Spinal cord (tissue), 10 donors: ENCODE data around the gene CPLX3. TPM values are rescaled to one million over a fixed set of nuclear protein-coding genes. Genes with fewer than 3 reads are reported as not detected.

Source experiments
- DNase-seq, 6 donors: peaks; one replicate each; pipeline versions ENCODE4 v3.0.0 to v3.0.0-alpha.2; 2013 to 2015; ENCODE audit warnings: low spot score in 6 of 6, low read depth in 4 of 6
- H3K27ac ChIP-seq: one replicate; pipeline ENCODE4 v1.5.1; 2013; ENCODE audit warnings: low read depth, low read length, control low read depth
- H3K27me3 ChIP-seq: one replicate; pipeline ENCODE4 v1.6.1; 2013; ENCODE audit warnings: low read length; ENCODE audit not compliant: control insufficient read depth, insufficient read depth
- H3K36me3 ChIP-seq: one replicate; pipeline ENCODE4 v1.6.1; 2013; ENCODE audit warnings: low read length; ENCODE audit not compliant: control insufficient read depth, insufficient read depth
- H3K4me1 ChIP-seq: one replicate; pipeline ENCODE4 v1.6.1; 2013; ENCODE audit warnings: low read length; ENCODE audit not compliant: control insufficient read depth, insufficient read depth
- H3K4me3 ChIP-seq: one replicate; pipeline ENCODE4 v1.5.1; 2013; ENCODE audit warnings: low read depth, low read length, control low read depth
- H3K9me3 ChIP-seq: one replicate; pipeline ENCODE4 v1.6.1; 2013; ENCODE audit warnings: low read length; ENCODE audit not compliant: control insufficient read depth, insufficient read depth
- WGBS: methylation state at CpG from one replicate; pipeline ENCODE4 v1.1.5; 2013; ENCODE audit warnings: missing lambda C conversion rate; ENCODE audit not compliant: insufficient coverage; 5-methylcytosine and 5-hydroxymethylcytosine counted together
- polyA plus RNA-seq, 2 donors: library from polyadenylated mRNA; unstranded; fragments of 120-200 nt; gene quantifications; one replicate each; pipeline ENCODE4 v1.2.1, GENCODE V29; 2013; ENCODE audit not compliant: insufficient read length in 2 of 2
- total RNA-seq, 2 donors: library from RNA; depleted of rRNA in 1 of 2; stranded (reverse); fragments of 120-200 nt in 1 of 2; fragments of >200 nt in 1 of 2; gene quantifications; one replicate each; pipeline versions ENCODE4 v1.2.3 to v1.2.4, GENCODE V29; 2013 to 2014
- donor health status: healthy.

Gene CPLX3
- total and polyA plus RNA-seq, 4 donors, result 0.11 to 0.68 (median 0.38) TPM

GRCh38 chr15:74794248-74794969, 32.0 kb upstream of the CPLX3 start:
- Histone ChIP-seq H3K4me1 (peaks cover 36% of the 10 kb centered on the region), H3K4me3 (no peak overlapping the region), H3K27ac (no peak overlapping the region), H3K36me3 (peaks cover 47% of the 10 kb centered on the region), H3K9me3 (no peaks in the 10 kb centered on the region), H3K27me3 (no peaks in the 10 kb centered on the region)
- no peak for DNase-seq
- WGBS, result 85% methylated on average over 5 of the region's 9 CpGs

GRCh38 chr15:74794970-74795349, 31.5 kb upstream of the CPLX3 start:
- 83% methylated on average over 5 of the region's 9 CpGs for WGBS
- no peaks in the 10 kb centered on the region for H3K27me3 ChIP-seq
- H3K9me3 ChIP-seq, result no peaks in the 10 kb centered on the region
- no peak for DNase-seq
- H3K4me1 ChIP-seq, result peaks cover 35% of the 10 kb centered on the region
- no peak overlapping the region for H3K27ac ChIP-seq
- no peak overlapping the region for H3K4me3 ChIP-seq
- peaks cover 47% of the 10 kb centered on the region for H3K36me3 ChIP-seq

DNA sequence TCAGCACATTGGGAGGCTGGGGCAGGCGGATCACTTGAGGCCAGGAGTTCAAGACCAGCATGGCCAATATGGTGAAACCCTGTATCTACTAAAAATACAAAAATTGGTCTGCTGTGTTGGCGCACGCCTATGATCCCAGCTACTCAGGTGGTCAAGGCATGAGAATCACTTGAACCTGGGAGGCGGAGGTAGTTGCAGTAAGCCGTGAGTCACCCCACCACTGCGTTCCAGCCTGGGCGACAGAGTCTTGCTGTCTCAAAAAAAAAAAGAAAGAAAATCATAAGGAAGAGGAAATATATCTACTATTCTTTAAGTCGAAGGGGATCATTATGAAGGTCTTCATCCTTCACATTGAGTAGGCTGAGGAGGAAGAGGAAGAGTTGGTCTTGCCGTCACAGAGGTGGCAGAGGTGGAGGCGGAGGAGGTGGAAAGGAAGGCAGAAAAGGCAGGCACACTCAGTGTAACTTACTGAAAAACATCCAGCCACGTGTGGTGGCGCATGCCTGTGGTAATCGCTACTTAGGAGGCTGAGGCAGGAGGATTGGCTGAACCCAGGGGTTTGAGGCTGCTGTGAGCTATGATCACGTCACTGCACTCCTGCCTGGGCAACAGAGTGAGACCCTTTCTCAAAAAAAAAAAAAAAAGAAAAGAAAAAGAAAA, 30.3 kb upstream of the CPLX3 start:
- H3K4me3 ChIP-seq, result no peak overlapping the region
- H3K27me3 ChIP-seq, result no peaks in the 10 kb centered on the region
- no peaks in the 10 kb centered on the region for H3K9me3 ChIP-seq
- peaks cover 28% of the 10 kb centered on the region for H3K4me1 ChIP-seq
- WGBS, result 96% methylated on average over 5 of the region's 14 CpGs
- H3K27ac ChIP-seq, result no peak overlapping the region
- no peak for DNase-seq
- peaks cover 50% of the 10 kb centered on the region for H3K36me3 ChIP-seq

DNA sequence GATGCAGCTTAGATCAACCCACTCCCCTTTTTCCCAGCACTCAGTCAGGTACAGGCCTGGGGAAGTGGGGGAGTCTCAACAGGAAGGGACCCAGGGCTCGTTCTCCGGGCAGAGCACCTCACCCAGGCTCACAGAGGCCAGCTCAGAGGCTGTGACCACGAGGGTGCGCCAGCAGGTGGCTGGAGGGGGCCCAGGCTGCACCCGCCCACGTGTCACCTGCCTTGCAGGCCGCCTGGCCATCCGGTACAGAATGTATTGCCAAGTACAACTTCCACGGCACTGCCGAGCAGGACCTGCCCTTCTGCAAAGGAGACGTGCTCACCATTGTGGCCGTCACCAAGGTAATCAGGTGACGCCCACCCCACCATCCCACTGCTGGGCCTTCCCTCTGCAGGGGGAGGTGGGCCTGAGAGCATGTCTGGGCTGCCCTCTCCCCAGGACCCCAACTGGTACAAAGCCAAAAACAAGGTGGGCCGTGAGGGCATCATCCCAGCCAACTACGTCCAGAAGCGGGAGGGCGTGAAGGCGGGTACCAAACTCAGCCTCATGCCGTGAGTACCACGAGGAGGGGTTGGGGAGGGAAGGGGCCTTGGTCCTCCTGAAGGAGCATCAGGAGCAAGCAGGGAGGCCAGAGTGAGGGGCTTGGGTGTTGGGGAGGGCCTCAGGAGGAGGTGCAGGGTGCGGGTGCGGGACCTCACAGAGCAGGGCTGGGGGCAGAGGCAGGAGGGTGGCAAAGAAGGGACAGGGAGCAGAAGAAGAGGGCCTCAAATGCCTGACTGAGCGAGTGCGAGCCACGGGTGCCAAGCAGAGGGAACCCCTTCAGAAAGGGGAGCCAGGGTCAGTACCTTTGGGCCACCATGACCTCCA, 27.8 kb upstream of the CPLX3 start:
- WGBS, result 85% methylated on average over 24 of the region's 25 CpGs
- H3K4me3 ChIP-seq, result no peak overlapping the region
- no peaks in the 10 kb centered on the region for H3K9me3 ChIP-seq
- peaks cover 72% of the 10 kb centered on the region for H3K36me3 ChIP-seq
- H3K4me1 ChIP-seq, result peaks cover 8% of the 10 kb centered on the region
- H3K27me3 ChIP-seq, result no peaks in the 10 kb centered on the region
- no peak for DNase-seq
- H3K27ac ChIP-seq, result no peak overlapping the region

DNA sequence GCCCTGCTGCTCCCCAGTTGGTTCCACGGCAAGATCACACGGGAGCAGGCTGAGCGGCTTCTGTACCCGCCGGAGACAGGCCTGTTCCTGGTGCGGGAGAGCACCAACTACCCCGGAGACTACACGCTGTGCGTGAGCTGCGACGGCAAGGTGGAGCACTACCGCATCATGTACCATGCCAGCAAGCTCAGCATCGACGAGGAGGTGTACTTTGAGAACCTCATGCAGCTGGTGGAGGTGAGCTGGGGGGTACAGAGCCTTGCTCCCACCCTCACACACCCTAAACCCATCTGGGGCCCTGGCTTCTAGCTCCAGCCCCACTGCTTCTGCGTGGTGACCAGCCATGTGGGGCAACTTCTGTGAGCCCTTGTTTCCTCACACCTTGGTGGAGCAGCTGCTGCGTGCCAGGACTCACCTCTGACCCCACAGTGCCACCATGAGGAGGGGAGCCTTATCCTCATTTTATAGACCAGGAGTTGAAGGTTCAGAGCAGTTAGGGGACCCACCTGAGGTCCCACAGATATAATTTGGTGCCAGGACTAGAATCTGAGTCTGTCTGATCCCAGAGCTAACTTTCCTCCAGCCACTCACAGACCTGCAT, 27.1 kb upstream of the CPLX3 start:
- H3K4me1 ChIP-seq, result peaks cover 7% of the 10 kb centered on the region
- H3K27me3 ChIP-seq, result no peaks in the 10 kb centered on the region
- no peak overlapping the region for H3K27ac ChIP-seq
- no peak for DNase-seq
- H3K4me3 ChIP-seq, result no peak overlapping the region
- WGBS, result 94% methylated on average over 13 of the region's 16 CpGs
- peaks cover 74% of the 10 kb centered on the region for H3K36me3 ChIP-seq
- H3K9me3 ChIP-seq, result no peaks in the 10 kb centered on the region

DNA sequence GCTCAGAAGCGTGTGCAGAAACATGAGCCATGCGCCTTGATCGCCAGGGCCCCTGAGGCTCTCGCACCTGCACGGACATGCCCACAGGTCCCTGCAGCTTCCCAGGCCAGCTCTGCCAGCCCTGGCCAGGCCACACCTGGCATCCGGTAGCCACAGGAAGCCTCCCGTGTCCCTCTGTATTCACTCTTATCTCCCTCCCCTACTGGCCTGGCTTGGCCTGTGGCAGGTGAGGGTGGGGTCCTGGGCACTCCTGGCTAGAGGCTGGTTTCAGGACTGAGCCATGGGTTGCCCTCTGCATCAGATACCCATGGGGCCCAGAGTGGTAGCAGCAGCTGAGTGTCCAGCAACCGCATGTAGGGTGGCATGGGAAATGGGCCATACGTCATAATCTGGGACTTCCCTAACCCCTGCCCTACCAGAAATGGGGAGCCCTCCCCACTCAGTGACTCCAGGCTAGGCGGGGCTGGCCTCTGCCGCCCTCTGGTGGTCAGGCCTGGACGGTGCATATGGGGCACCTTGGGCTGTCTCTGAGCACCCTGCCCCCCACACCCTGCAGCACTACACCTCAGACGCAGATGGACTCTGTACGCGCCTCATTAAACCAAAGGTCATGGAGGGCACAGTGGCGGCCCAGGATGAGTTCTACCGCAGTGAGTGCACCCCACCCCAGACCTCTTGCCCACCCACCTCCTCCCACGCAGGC, 26.4 kb upstream of the CPLX3 start:
- H3K27ac ChIP-seq, result no peak overlapping the region
- peak in 1 of 6 donors; percentile 53 for DNase-seq

DNA sequence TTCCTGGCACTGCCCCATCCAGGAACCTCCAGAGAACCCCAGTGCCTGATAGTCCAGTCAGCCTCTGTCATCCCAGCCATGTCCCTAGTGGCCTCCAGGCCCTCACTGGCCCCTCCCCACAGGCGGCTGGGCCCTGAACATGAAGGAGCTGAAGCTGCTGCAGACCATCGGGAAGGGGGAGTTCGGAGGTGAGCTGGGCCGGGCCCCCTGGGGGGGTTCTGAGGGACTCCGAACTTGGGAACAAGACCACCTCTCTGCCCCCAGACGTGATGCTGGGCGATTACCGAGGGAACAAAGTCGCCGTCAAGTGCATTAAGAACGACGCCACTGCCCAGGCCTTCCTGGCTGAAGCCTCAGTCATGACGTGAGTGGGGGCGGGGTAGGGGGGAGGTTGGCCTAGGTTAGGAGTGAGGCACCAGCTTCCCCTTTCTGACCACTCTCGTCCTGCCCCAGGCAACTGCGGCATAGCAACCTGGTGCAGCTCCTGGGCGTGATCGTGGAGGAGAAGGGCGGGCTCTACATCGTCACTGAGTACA, 25.8 kb upstream of the CPLX3 start:
- Histone ChIP-seq H3K4me3 (no peak overlapping the region), H3K9me3 (no peaks in the 10 kb centered on the region), H3K27me3 (no peaks in the 10 kb centered on the region), H3K36me3 (peaks cover 67% of the 10 kb centered on the region), H3K27ac (no peak overlapping the region), H3K4me1 (peaks cover 7% of the 10 kb centered on the region)
- DNase-seq, result no peak
- 86% methylated on average over 17 of the region's 20 CpGs for WGBS

More for the DNA sequence above, 26.4 kb upstream of the CPLX3 start:
- no peak overlapping the region for H3K4me3 ChIP-seq
- WGBS, result 53% methylated on average over 16 of the region's 18 CpGs
- peaks cover 68% of the 10 kb centered on the region for H3K36me3 ChIP-seq
- H3K27me3 ChIP-seq, result no peaks in the 10 kb centered on the region
- H3K4me1 ChIP-seq, result peaks cover 7% of the 10 kb centered on the region
- no peaks in the 10 kb centered on the region for H3K9me3 ChIP-seq

DNA sequence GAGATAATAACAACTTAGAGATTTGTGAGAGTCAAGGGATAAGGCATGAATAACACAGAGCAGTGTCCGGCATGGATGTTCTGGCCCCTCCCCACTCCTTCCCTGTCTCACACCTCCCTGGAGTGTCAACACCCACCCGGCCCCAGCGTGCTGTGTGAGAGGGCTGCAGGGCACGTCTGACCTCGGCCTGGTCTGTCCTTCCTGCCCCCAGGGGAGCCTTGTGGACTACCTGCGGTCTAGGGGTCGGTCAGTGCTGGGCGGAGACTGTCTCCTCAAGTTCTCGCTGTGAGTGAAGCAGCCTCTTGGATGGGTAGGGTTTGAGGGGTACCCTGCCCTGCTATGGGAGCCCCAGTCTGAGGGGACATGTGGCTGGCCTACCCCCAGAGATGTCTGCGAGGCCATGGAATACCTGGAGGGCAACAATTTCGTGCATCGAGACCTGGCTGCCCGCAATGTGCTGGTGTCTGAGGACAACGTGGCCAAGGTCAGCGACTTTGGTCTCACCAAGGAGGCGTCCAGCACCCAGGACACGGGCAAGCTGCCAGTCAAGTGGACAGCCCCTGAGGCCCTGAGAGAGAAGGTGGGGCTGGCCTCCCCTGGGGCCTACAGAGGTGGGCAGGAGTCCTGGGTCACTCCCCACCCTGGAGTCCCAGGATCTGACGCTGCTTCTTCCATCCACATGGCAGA, 25.0 kb upstream of the CPLX3 start:
- 94% methylated on average over 18 of the region's 18 CpGs for WGBS
- Histone ChIP-seq H3K9me3 (no peaks in the 10 kb centered on the region), H3K27ac (no peak overlapping the region), H3K27me3 (no peaks in the 10 kb centered on the region), H3K4me3 (no peak overlapping the region), H3K4me1 (peaks cover 7% of the 10 kb centered on the region), H3K36me3 (peaks cover 63% of the 10 kb centered on the region)
- DNase-seq, result no peak
